HepG2 (cell line): Measurements from ENCODE around the gene PDZD7. TPM values are rescaled to one million over a fixed set of nuclear protein-coding genes. Genes with fewer than 3 reads are reported as not detected.

Experiments
- ATAC-seq: fragments of 200-7000 bp; cut with Tn5 transposase; 3 replicates; pipeline ENCODE4 v1.9.1; 2020; ENCODE audit warnings: mild to moderate bottlenecking, moderate library complexity
- BruUV-seq: library from RNA; stranded (reverse); fragments of 400-500 nt; replicated peaks from 2 replicates; lab custom pipeline; 2021; lab: Mats Ljungman, UMichigan
- CTCF ChIA-PET: fragments of 300-600 bp; formaldehyde crosslinking; extraction: SDS; loops from one replicate; lab custom pipeline; 2021; ENCODE audit warnings: low total read pairs, inconsistent platforms, low intra/inter-chr PET ratio; lab: Yijun Ruan, JAX
- POLR2A ChIA-PET: fragments of 350-600 bp; sonication (Branson Sonifier 250); formaldehyde crosslinking; loops from one replicate; lab custom pipeline; 2020; ENCODE audit warnings: antibody characterized with exemption, inconsistent platforms; lab: Yijun Ruan, JAX
- DNase-seq: peaks from one replicate; pipeline ENCODE4 v3.0.0-alpha.2; 2015; ENCODE audit warnings: low spot score
- FAIRE-seq: peaks from 3 replicates; lab custom pipeline; 2011; peaks lifted over from hg19 to GRCh38; lab: Jason Lieb, UNC
- H2AFZ ChIP-seq: one replicate; pipeline ENCODE4 v1.6.1; 2011; ENCODE audit warnings: low read length, inconsistent platforms
- H3K27ac ChIP-seq: fragments of 300-600 bp; 3 replicates; pipeline ENCODE4 v1.8.0; 2011; ENCODE audit warnings: mixed run types, mild to moderate bottlenecking, mixed read lengths, low read length, inconsistent platforms; ENCODE audit not compliant: insufficient read depth; ENCODE audit errors: extremely low read length
- H3K27me3 ChIP-seq, 2 experiments: fragments of 200-600 bp in 1 of 2; 2 replicates in 1 of 2; 3 replicates in 1 of 2; pipeline versions ENCODE4 v1.6.0 to v1.8.0; 2011; ENCODE audit warnings: low read length in 2 of 2, mild to moderate bottlenecking in 2 of 2, moderate library complexity in 2 of 2, inconsistent platforms in 1 of 2; ENCODE audit not compliant: insufficient read depth in 2 of 2, control insufficient read depth in 1 of 2
- H3K36me3 ChIP-seq, 2 experiments: fragments of 200-600 bp in 1 of 2; replicated peaks in 1 of 2; 2 replicates in 1 of 2; 3 replicates in 1 of 2; pipeline versions ENCODE4 v1.5.1 to v1.8.0; 2011; ENCODE audit warnings: low read length in 2 of 2, inconsistent platforms in 1 of 2; ENCODE audit not compliant: insufficient read depth in 2 of 2, control insufficient read depth in 1 of 2
- H3K4me1 ChIP-seq: 2 replicates; pipeline ENCODE4 v1.5.1; 2012; ENCODE audit warnings: low read length, inconsistent platforms; ENCODE audit not compliant: insufficient read depth
- H3K4me2 ChIP-seq: 2 replicates; pipeline ENCODE4 v1.6.0; 2011; ENCODE audit warnings: low read depth, low read length, inconsistent platforms
- H3K4me3 ChIP-seq, 3 experiments: fragments of 200-600 bp in 1 of 3; sonication (generic), shearing (Covaris generic) in 1 of 3; replicated peaks in 1 of 3; 2 replicates each; pipeline ENCODE4 v1.5.1; 2011 to 2016; ENCODE audit warnings: low read length in 3 of 3, inconsistent platforms in 2 of 3, low read depth in 2 of 3, mild to moderate bottlenecking in 2 of 3, control low read depth in 1 of 3, mixed read lengths in 1 of 3; ENCODE audit not compliant: insufficient read depth in 1 of 3
- H3K79me2 ChIP-seq: one replicate; pipeline ENCODE4 v1.6.1; 2011; ENCODE audit warnings: low read length, inconsistent platforms; ENCODE audit not compliant: insufficient read depth
- H3K9ac ChIP-seq: 2 replicates; pipeline ENCODE4 v1.6.0; 2011; ENCODE audit warnings: mild to moderate bottlenecking, low read depth, low read length, inconsistent platforms; ENCODE audit not compliant: insufficient read depth
- H3K9me3 ChIP-seq: 2 replicates; pipeline ENCODE4 v1.5.1; 2012; ENCODE audit warnings: mild to moderate bottlenecking, low read length
- H4K20me1 ChIP-seq: 2 replicates; pipeline ENCODE4 v1.6.0; 2011; ENCODE audit warnings: inconsistent platforms, mild to moderate bottlenecking, low read length, moderate library complexity; ENCODE audit not compliant: insufficient read depth
- ASH2L ChIP-seq: fragments of 300-600, 200-600 bp; sonication (generic); IDR thresholded peaks from 2 replicates; pipeline ENCODE4 v1.7.0; 2017; ENCODE audit warnings: low read depth, mild to moderate bottlenecking, moderate library complexity, mixed read lengths, low read length; ENCODE audit not compliant: insufficient read length
- CEBPB ChIP-seq: IDR thresholded peaks from 2 replicates; pipeline ENCODE4 v1.6.1; 2011; ENCODE audit warnings: low read depth, low read length, improper control_type of control experiment, borderline replicate concordance
- CENPT ChIP-seq: sonication (generic); formaldehyde crosslinking; IDR thresholded peaks from 2 replicates; pipeline ENCODE4 v1.8.0; 2022; ENCODE audit warnings: low read depth, mild to moderate bottlenecking, moderate library complexity, missing genetic modification reagents
- GATA4 ChIP-seq: sonication (generic); IDR thresholded peaks from 2 replicates; pipeline ENCODE4 v1.6.1; 2016; ENCODE audit warnings: antibody characterized with exemption, low read depth, borderline replicate concordance
- MAZ ChIP-seq, 2 experiments: sonication (generic) in 1 of 2; formaldehyde crosslinking in 1 of 2; IDR thresholded peaks; 2 replicates each; pipeline versions ENCODE4 v1.5.0 to v1.6.1; 2012 to 2020; ENCODE audit warnings: low read depth in 2 of 2, mild to moderate bottlenecking in 2 of 2, borderline replicate concordance in 1 of 2, improper control_type of control experiment in 1 of 2, low read length in 1 of 2, missing genetic modification reagents in 1 of 2, moderate library complexity in 1 of 2
- MYC ChIP-seq: sonication (generic); formaldehyde crosslinking; IDR thresholded peaks from 2 replicates; pipeline ENCODE4 v1.9.0; 2021; ENCODE audit warnings: missing genetic modification reagents, borderline replicate concordance
- NCOA5 ChIP-seq: sonication (generic); formaldehyde crosslinking; IDR thresholded peaks from 2 replicates; pipeline ENCODE4 v1.4.0; 2020; ENCODE audit warnings: missing genetic modification reagents
- NFE2L1 ChIP-seq: sonication (generic); formaldehyde crosslinking; IDR thresholded peaks from 2 replicates; pipeline ENCODE4 v1.4.0; 2020; ENCODE audit warnings: missing genetic modification reagents, mild to moderate bottlenecking, borderline replicate concordance
- ZNF839 ChIP-seq: sonication (generic); formaldehyde crosslinking; IDR thresholded peaks from 2 replicates; pipeline ENCODE4 v1.4.0; 2020; ENCODE audit warnings: missing genetic modification reagents, mild to moderate bottlenecking, borderline replicate concordance
- WGBS: methylation state at CpG from one replicate; pipeline ENCODE4 v1.1.6; 2017; ENCODE audit warnings: low lambda C conversion rate; 5-methylcytosine and 5-hydroxymethylcytosine counted together
- in situ Hi-C: cut with HindIII; loops from 2 replicates; pipeline ENCODE4 v1.10.0; 2017; ENCODE audit warnings: low pct_unique_long_range_greater_than_20kb; ENCODE audit not compliant: extremely low pct_ligation_motif_present
- intact Hi-C: fragments of 100-400 bp; cut with micrococcal nuclease; formaldehyde crosslinking; loops from one replicate; pipeline ENCODE4 v1.10.0; 2022; ENCODE audit not compliant: unreplicated experiment
- polyA plus RNA-seq, 8 experiments: library from polyadenylated mRNA; depleted of rRNA in 3 of 8; stranded (reverse) in 7 of 8; unstranded in 1 of 8; fragments of >200 nt; fragmentation: Illumina TruSeq in 4 of 8; extraction: Trizol in 4 of 8; gene quantifications; 2 replicates each; pipeline versions ENCODE4 v1.2.1 to v1.2.3, GENCODE V29; 2011 to 2016; ENCODE audit warnings: low read depth in 4 of 8, missing spikeins in 1 of 8, mixed read lengths in 1 of 8; ENCODE audit not compliant: insufficient read depth in 1 of 8
- total RNA-seq, 5 experiments: library from RNA; depleted of rRNA; stranded (reverse); fragments of >200 nt; fragmentation: Illumina TruSeq; extraction: Trizol; gene quantifications; 2 replicates each; pipeline ENCODE4 v1.2.3, GENCODE V29; 2016; ENCODE audit warnings: low read depth in 1 of 5
- TF ChIP-seq, protein P1 (sequence below): sonication (generic); formaldehyde crosslinking; IDR thresholded peaks from 2 replicates; pipeline ENCODE4 v1.4.0; 2020; ENCODE audit warnings: mild to moderate bottlenecking, missing genetic modification reagents
- TF ChIP-seq, protein P2 (sequence below): sonication (generic); formaldehyde crosslinking; IDR thresholded peaks from 2 replicates; pipeline ENCODE4 v1.5.0; 2020; ENCODE audit warnings: mild to moderate bottlenecking, missing genetic modification reagents, borderline replicate concordance
- TF ChIP-seq, protein P3 (sequence below): conservative IDR thresholded peaks from 2 replicates; pipeline ENCODE4 v1.6.1; 2018; ENCODE audit warnings: missing genetic modification reagents
- TF ChIP-seq, protein P4 (sequence below): sonication (generic); formaldehyde crosslinking; IDR thresholded peaks from 2 replicates; pipeline ENCODE4 v1.5.0; 2020; ENCODE audit warnings: missing genetic modification reagents
- TF ChIP-seq, protein P5 (sequence below): sonication (generic); formaldehyde crosslinking; conservative IDR thresholded peaks from 2 replicates; pipeline ENCODE4 v1.8.1; 2023; ENCODE audit warnings: missing genetic modification reagents

The PDZD7 gene
- total and polyA plus RNA-seq, 2 of the 13 experiments (the other 11 are each of a cell fraction or from before 2014, with no cell fraction given) = 0.58 to 0.73 TPM

DNA sequence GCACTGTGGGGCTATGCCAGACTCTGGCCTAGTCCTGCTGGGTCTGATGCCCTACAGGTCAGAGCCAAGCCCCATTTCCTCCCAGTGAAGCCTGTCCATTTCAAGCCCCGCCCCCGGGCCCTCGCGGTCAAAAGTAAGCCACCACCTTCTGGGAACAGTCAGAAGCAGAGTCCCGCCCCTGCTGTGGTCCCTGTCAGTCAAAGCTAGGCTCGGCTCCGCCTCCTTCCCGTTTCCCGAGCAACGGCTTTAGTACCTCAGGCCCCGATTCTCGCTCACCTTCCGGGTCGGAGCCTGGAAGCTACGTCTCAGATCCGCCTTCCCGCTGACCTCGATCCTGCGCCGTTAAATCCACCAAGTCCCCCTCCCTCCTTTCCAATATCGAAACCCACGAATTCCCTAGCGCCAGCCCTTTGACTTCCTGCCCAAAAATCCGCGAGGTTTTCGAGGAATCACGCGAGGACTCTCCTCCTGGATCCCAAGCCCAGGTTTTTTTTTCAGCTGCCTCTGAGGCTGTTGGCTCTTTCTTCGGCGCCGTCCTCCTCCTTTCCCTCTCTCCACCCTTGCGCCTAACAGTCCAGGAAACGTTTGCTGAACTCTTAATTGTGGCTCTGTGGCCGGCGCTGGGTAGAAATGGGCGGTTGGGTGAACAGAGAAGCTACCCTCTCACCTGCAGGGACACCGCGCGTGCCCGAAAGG is 11.9 kb upstream of the PDZD7 start:
- H3K79me2 ChIP-seq = no peaks in the 10 kb centered on the region
- H3K4me2 ChIP-seq = peak overlapping the region; percentile 89
- ChIA-PET POLR2A (interaction anchor here (0.7 to 5.9 kb wide), 15 partner anchors 8 to 99 kb away, joined by 3 to 141 read pairs (median 9); partner anchors contain the start of genes KAZALD1, PDZD7 and SFXN3), CTCF (interaction anchor here (0.7 to 4.2 kb wide), 2 partner anchors 25 to 27 kb away, joined by 3 to 45 read pairs; no protein-coding TSS in a partner anchor)
- intact Hi-C loops = no loop called here
- FAIRE-seq = peak; percentile 84
- peak overlapping the region; percentile 12 for H2AFZ ChIP-seq
- H3K36me3 ChIP-seq = peaks cover 1 to 7% of the 10 kb centered on the region in 2 experiments; a peak in 2 of 5 replicates
- in situ Hi-C loops = no loop called here
- WGBS = under 1% methylated on average over 35 of the region's 40 CpGs
- H3K27ac ChIP-seq = peak overlapping the region; percentile 87
- peak; percentile 94 for DNase-seq
- no peaks in the 10 kb centered on the region; a peak in 1 of 5 replicates for H3K27me3 ChIP-seq
- H3K9me3 ChIP-seq = no peaks in the 10 kb centered on the region
- no peaks in the 10 kb centered on the region for H4K20me1 ChIP-seq
- BruUV-seq = no TSS peak
- H3K4me1 ChIP-seq = peaks cover 61% of the 10 kb centered on the region
- peak overlapping the region; percentile 78 for H3K9ac ChIP-seq
- peak; percentile 90 for ATAC-seq
- peak overlapping the region; percentile 51 to 74 (median 52) for H3K4me3 ChIP-seq
- peak; percentile 78 for TF ChIP-seq ASH2L
- TF ChIP-seq GATA4 = peak; percentile 45; the same call in 1 of the 2 replicates
- TF ChIP-seq, protein P1, sequence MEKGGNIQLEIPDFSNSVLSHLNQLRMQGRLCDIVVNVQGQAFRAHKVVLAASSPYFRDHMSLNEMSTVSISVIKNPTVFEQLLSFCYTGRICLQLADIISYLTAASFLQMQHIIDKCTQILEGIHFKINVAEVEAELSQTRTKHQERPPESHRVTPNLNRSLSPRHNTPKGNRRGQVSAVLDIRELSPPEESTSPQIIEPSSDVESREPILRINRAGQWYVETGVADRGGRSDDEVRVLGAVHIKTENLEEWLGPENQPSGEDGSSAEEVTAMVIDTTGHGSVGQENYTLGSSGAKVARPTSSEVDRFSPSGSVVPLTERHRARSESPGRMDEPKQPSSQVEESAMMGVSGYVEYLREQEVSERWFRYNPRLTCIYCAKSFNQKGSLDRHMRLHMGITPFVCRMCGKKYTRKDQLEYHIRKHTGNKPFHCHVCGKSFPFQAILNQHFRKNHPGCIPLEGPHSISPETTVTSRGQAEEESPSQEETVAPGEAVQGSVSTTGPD (CRISPR knock-in tag) = no peak
- no peak for TF ChIP-seq ZNF839
- TF ChIP-seq MYC = peak; percentile 64; the same call in 1 of the 2 replicates
- 0 out of 2 replicates have a peak, but pooled peaks have one; percentile 48 for TF ChIP-seq MAZ (IDR thresholded peaks at IDR 0.05; ENCODE audit: borderline replicate concordance, low read depth, low read length)
- no peak for TF ChIP-seq MAZ (CRISPR knock-in tag; IDR thresholded peaks at IDR 0.05; ENCODE audit: low read depth)
- no peak for TF ChIP-seq CENPT (CRISPR knock-in tag)
- TF ChIP-seq, protein P2, sequence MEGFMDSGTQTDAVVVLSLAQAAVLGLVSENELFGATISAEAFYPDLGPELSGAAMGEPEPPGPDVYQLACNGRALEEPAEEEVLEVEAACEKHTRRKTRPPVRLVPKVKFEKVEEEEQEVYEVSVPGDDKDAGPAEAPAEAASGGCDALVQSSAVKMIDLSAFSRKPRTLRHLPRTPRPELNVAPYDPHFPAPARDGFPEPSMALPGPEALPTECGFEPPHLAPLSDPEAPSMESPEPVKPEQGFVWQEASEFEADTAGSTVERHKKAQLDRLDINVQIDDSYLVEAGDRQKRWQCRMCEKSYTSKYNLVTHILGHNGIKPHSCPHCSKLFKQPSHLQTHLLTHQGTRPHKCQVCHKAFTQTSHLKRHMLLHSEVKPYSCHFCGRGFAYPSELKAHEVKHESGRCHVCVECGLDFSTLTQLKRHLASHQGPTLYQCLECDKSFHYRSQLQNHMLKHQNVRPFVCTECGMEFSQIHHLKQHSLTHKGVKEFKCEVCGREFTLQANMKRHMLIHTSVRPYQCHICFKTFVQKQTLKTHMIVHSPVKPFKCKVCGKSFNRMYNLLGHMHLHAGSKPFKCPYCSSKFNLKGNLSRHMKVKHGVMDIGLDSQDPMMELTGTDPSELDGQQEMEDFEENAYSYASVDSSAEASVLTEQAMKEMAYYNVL (CRISPR knock-in tag) = no peak; the same call in 1 of the 2 replicates
- TF ChIP-seq, protein P3, sequence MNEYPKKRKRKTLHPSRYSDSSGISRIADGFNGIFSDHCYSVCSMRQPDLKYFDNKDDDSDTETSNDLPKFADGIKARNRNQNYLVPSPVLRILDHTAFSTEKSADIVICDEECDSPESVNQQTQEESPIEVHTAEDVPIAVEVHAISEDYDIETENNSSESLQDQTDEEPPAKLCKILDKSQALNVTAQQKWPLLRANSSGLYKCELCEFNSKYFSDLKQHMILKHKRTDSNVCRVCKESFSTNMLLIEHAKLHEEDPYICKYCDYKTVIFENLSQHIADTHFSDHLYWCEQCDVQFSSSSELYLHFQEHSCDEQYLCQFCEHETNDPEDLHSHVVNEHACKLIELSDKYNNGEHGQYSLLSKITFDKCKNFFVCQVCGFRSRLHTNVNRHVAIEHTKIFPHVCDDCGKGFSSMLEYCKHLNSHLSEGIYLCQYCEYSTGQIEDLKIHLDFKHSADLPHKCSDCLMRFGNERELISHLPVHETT (CRISPR knock-in tag) = peak; percentile 83; the same call in 1 of the 2 replicates
- no peak for TF ChIP-seq NCOA5 (CRISPR knock-in tag)
- TF ChIP-seq, protein P4, sequence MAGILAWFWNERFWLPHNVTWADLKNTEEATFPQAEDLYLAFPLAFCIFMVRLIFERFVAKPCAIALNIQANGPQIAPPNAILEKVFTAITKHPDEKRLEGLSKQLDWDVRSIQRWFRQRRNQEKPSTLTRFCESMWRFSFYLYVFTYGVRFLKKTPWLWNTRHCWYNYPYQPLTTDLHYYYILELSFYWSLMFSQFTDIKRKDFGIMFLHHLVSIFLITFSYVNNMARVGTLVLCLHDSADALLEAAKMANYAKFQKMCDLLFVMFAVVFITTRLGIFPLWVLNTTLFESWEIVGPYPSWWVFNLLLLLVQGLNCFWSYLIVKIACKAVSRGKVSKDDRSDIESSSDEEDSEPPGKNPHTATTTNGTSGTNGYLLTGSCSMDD = no peak
- TF ChIP-seq, protein P5, sequence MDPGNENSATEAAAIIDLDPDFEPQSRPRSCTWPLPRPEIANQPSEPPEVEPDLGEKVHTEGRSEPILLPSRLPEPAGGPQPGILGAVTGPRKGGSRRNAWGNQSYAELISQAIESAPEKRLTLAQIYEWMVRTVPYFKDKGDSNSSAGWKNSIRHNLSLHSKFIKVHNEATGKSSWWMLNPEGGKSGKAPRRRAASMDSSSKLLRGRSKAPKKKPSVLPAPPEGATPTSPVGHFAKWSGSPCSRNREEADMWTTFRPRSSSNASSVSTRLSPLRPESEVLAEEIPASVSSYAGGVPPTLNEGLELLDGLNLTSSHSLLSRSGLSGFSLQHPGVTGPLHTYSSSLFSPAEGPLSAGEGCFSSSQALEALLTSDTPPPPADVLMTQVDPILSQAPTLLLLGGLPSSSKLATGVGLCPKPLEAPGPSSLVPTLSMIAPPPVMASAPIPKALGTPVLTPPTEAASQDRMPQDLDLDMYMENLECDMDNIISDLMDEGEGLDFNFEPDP (CRISPR knock-in tag) = no peak
- no peak for TF ChIP-seq CEBPB
- no peak for TF ChIP-seq NFE2L1 (CRISPR knock-in tag)
